Stimulated activated CD8-positive, alpha-beta memory T cell treated with anti-CD3 and anti-CD28 coated beads, Interleukin-7, amount 100 ng/mL, for 4 hours (primary cell): ENCODE data around the gene PROK1.

ENCODE experiments used
- DNase-seq, 2 donors: peaks; one replicate each; pipeline ENCODE4 v3.0.0-alpha.2; 2020; ENCODE audit warnings: low read depth in 2 of 2

The PROK1 gene

DNA sequence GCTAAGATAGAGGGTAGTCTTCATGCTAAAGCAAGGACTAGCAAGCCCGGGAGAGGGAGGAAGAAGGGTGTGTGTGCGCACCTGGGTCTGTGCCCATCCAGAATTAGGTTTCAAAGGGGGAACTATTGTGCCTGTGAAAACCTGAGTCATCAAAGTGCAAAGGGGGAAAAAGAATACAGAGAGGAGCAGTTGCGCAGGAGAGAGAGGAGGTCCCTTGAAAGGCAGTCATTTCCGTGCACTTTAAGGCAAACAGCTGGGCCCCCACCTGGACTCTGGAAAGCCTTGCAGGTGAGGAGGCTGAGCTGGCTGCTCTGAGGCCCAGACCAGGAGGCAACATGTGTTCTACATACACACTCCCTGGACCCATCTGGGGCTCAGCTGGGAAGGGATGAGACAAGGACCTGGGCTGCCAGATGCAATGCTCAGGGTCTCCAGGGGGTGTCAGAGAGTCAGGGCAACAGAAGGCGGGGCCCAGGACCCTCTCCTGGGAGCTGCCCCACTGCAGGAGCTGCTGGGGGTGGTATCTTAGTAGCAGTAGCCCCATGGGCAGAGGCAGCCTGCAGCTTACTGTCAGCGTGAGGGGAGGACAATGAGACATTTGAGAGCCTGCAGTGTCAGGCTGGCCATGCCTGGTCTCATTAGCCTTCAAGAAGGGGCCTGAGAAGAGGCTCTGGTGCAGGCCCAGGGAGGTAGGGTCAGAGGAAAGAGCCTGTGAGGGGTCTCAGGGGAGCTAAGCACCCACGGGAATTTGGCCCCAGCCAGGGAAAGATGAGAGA, 14.3 kb downstream of the PROK1 start:
- no peak for DNase-seq

DNA sequence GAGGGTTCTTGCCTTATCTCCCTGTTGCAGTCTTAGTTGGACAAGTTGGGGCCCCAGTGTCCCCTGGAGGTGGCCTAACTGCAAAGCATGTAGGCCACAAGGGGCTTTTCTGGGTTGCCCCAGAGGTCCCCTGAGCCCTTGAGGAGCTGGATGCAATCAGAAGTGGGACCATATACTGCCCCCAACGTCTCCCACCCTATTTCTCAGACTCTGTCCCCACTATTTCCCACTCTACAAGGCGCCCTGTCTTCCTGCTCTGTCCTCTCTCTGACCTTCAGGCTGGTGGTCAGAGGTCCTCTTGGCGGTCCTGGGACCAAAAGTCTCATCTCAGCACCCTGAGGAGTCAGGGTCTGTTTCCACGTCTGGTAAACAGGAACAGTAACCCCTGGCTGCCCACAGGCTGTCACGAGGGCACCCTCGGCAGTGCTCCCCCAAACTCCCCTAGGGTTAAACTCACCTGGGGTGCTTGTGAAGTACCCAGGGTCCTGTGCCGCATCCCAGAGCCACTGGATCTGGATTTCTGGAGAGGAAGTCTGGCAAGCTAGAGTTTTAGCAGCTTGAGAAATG, 14.9 kb downstream of the PROK1 start:
- DNase-seq, result no peak

DNA sequence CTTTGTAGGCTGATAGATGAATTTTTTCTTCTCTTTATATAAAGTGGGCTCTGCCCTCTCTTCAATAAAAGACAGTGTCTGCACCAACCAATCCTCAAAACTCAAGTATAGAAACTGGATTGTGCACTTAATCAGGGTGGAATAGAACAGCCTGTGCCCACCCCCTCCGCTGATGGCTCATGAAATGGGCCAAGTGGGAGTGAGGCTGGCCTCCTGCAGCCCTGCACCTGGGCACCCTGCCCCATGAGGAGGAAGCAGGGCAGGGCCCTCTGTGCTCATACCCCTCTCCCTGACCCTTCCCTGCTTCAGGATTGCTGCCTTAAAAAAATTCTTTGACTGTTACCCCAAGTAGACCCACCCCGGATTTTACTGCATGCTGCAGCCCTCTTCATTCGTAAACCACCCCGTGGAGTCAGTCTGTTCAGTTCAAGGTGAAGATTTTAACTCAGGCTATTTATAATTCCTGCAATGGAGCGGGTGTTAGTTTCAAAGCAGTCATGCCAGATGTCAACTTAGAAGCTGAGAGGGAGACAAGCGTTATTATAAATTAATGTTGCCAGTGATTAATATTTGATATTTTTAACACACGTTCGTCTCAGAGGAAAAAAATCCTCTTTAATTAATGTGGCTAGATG, 15.8 kb downstream of the PROK1 start:
- DNase-seq, result no peak

DNA sequence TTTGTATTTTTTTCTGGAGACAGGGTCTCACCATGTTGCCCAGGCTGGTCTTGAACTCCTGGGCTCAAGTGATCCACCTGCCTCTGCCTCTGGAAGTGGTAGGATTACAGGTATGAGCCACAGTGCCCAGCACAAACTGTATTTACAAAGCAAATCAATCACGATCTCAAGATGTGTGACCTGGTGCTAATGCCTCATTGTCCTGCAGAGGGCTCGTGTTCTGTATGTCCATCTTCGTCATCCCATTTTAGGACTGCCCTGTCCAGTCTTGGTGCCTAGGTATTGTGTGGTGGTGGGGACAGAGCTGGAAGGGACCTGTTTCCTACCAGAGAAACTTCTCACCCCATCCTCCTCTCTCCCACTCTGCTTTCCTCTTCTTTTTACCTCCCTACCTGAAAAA, 20.2 kb downstream of the PROK1 start:
- DNase-seq, result no peak

DNA sequence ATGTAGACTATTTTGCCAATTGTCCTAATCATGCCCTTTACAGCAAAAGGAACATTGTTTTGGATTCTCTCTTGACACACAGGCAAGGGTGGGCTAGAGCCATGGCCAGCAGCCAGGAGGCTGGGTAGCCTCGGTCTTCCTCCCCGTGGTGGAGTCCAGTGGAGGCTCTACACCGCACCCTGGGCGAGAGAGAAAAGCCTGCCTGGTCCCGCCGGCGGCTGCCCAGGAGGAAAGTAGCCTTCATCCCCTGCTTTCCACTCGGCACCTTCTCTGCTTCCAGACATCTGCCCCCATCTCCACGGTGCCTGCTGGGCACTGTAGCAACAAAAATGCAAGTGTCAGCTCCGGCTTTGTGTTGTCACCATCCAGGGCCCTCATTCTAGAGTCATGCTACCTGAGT, 21.6 kb downstream of the PROK1 start:
- DNase-seq, result no peak

DNA sequence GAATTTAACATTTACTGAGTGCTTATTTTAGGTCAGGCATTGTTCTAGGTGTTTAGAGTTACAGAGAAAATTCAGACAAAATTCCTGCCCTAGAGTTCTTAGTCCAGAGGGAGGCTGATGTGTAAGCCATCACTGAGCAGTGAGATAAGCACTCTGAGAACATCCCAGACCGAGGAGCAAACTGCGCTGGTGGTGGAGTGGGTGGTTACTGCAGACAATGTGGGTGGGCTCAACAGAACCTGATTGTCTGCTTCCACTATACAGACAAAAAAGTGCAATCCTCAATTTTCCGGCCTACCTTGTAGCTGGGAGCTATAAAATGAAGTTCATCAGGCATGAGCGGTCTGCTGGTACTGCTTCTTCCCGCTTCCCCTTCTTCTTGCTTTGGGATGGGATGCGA, 23.5 kb downstream of the PROK1 start:
- DNase-seq, result no peak

DNA sequence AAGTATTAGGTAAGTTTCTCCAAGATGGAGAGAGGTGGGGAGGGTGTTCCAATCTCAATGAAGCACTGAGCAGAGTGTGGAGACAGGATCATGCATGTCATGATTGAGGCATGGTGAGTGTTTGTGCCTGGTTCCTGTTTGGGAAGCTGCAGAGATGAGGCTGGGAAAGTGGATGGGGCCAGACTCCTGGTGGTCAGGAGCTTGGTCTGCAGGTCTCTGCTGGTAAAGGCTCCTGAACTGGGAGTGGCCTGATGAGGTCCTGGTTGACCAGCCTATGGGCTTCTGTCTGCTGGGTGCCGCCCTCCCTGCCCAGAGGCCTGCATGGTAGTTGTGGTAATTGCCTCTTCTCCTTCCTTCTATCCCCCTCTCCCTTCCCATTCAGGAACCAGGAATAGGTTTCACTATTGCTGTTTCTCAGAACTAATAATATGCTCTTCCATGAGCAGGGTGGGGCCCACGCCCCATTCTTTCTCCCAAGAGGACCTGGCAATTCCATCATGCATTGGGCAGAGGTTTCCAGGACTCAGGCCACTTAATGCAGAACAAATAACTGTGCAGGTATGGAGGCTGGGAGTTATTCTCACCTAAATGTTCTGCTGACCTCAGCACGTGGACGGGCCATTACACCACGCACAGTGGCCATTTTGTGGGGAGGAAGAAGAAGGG, 24.5 kb downstream of the PROK1 start:
- DNase-seq, result no peak

DNA sequence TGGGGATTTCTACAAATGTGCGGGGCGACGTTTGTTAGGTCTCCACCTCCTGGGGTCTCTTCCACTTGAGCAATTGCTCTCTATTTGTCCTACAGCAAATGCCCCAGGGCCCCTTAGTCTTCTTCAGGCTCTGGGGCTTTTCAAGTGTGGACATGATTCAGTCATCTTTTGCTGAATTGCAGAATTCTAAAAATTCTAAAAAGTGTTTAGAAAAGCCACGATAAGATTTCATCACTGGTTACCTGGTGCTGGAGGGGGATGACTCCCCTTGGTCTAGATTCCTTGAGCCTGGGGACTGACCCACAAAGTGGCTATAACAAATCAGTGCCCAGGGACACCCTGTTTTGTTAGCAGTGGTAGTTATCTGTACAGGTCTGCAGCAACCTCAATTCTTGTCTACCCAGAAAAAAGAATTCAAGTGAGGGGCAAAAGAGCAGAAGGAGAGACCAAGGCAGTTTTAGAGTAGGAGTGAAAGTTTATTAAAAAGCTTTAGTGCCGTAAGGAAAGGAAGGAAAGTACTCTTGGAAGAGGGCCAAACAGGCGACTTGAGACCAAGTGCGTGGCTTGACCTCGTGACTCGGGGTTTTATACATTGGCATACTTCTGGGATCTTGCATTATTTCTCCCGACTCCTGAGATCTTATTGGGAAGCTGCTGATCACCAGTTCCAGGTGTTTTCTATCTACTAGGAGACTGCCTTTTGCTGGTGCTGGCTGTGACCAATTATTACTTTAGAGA, 25.2 kb downstream of the PROK1 start:
- no peak for DNase-seq

DNA sequence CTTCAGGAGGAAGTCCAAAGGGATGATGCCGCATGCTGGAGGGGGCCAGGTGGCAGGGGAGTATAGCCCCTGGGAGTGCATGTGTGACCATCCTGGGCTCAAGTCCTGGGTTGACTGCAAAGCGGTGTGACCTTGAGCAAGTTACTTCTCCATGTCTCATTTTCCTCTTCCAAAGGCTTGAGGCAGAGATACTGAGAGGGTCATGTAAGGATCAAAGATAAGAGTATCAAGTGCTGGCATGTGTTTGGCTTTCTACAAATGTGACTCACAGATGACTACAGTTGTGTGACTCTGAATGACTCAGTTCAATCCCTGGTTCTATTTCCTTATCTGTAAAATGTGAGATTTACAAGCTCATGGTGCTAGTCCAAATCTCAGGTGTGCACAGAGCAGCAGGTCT, 26.1 kb downstream of the PROK1 start:
- DNase-seq, result no peak

DNA sequence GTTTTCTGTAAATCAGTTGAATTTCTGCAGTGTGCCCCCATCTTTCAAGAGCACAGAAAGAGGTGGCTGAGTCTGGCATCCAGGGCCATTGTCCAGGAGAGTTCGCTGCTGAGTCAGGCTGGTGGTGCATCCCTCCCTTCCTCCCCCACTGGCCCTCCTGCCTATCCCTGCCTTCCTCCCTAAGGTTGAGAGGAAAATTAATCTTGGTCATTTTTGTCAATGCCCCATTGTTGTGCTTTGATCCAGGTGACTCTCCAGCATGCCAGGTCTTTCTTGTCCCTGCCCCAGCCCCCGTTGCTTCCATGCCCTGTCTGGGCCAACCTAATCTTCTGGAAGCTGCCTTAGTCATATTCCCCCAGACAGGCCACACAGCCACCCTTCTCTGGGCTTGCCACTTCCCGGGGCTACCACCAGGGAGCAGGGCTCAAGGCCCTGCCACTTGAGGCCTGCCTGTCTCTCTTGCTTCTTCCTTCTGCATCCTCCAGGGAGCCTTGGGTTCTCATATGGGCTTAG, 26.6 kb downstream of the PROK1 start:
- DNase-seq, result no peak

DNA sequence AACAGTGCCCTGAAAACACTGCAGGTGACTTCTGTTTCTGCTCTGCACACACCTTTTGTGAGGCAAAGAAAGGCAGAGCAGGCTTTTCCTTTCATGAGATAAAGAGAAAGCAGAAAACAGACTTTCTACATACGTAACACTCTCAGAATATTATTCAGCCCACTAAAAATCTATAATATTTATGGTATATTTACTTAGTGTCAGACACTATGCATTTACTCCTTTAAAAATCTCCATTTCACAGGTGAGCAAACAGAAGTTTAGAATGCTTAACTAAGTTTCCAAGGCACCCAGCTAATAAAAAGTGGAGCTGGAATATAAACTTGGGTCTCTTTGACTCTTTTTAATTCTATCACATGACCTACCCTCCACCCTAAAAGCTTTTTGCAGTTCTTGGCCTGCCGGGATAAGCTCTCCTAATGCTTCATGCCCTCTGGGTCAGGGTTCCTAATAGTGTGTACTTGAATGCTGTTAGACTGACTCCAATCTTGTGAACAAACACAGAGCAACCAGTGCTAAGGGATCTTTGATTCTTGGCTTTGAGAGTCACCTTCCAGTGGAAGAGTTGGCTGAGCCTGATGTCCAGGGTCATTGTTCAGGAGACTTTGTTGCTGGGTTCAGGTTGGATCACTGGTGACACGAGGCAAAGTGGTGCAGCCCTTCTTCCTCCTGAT, 27.2 kb downstream of the PROK1 start:
- no peak for DNase-seq

DNA sequence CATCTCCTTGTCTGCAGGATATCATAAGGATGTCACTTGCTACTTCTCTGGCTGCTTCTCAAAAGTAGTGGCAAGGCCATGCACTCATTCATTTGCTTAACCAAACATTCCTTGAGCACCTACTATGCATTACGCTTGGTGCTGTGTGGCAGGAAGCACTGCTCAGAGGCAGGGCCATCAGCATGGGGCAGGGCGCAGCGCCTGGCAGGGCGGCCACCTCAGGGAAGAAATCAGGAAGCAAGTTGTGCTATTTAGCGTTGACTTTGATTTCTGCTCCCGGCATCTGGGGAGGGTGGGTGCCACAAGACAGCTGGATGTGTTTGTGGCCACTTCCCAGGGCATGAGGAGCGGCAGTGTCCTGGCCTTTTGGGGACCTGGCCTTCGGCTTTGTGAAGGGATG, 27.9 kb downstream of the PROK1 start:
- DNase-seq, result no peak

DNA sequence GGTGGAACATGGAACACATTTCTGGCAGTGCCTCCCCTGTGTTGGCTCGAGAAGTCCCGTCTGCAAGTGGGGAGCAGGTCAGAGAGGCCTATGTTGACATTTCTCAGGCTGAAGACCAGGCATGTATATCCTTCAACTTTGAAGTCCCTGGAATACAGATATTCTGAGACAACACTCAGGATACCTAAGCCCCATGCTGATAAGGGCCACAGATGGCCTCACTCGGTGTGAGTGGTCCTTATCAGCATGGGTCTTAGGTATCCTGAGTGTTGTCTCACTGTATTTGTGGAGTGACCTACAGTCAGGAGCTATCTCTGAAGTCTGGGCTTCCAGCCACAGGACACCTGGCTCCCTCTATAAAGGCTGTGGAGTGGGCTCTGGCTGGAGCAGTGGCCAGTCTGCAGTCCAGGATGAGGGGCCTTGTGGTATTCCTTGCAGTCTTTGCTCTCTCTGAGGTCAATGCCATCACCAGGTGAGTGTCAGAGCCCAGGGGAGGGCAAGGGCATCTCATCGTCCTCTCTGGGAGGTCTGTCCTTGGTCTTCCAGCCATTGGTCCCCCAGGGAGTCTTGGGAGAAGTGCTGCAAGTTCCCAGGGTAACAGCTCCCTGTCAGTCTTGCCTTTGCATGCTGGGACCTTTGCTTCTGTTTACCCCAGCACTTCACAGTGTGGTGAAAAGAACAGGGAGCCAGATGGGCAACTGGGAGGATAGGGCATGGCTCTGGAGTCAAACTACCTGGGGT, 29.6 kb downstream of the PROK1 start:
- DNase-seq, result no peak

DNA sequence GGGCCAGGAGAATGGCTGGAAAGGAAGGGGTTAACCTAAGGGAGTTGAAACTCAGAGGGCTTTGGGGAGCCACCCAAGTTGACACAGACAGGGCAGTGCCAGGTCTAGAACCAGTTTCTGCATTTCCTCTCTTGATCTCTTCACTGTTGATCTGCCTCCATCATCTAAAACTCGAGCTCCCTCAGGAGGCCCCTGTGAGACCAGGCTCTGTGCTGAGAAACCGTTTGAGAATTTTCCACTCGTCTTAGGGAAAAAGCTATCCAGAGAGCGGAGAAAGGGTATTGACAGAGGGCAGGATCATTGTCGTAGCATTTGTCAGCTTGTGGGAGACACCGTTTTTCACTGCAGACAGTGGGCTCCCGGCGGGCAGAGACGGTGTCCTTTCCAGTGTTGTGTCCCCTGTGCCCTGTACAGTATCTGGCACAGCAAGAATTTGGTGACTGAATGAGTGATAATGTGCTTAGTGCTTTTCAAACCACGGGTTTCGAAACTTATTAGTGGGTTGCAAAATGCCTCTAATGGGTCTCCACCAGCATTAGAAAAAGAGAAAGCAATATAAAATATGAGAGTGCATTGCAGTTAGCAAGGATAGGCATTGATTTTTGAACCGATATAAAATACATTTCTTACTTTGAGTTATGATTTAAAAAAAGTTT, 31.1 kb downstream of the PROK1 start:
- DNase-seq, result no peak

DNA sequence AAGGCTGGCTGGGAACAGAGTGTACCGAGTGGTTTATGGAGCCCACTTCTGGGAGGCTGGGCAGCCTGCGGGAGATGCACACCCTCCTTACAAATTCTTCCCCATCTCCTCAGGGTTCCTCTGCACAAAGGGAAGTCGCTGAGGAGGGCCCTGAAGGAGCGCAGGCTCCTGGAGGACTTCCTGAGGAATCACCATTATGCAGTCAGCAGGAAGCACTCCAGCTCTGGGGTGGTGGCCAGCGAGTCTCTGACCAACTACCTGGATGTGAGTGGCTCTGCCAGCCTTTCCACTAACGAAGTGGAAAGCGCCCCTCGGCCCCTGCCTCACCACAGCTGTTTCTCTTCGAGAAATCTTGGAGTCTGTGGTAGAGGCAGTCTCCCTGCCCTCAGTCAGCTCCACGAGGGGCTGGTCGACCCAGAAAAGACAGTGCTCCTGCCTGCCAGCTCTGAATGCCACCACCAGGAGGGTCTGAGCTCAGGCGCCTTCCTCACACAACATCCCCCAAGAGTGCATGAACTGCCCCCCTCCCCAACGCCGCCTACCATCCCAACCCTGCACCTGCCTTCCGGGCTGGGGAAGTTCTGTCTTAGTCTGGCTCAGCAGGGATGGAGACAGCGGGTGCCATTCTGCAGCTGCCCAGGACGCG, 31.8 kb downstream of the PROK1 start:
- no peak for DNase-seq

DNA sequence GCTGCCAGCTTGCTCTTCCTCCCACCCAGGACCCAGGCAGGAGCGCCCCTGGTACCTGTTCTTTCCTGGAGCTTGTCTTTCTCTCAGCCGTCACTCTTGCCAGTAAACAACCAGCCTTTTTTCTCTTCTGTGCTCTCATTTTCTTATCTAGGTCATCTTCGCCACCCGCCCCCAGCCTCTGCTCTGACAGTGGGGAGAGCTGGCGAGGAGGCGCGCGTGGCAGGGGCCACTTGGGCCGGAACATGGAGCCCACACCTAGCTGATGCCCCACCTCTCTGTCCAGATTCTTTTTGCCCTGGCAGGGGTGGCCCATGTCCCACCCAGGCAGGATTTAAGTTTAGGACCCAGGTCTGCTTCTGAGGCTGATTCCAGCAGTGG, 32.3 kb downstream of the PROK1 start:
- no peak for DNase-seq

DNA sequence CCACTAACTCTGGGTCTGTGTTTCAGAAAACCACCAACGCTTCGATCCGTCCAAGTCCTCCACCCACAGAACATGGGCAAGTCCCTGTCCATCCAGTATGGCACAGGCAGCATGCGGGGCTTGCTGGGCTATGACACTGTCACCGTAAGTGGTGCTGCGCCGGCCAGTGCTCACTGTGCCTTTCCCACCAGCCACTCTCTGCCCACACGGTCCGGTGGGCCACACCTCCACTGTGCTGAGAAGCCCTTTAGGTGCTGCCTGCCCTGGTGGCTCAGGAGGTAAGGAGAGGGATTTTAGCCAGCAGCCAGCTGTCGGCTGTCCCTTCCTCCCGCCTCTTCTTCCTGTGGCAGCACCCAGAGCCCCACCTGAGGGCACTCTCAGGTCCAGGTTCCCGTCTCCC, 33.9 kb downstream of the PROK1 start:
- DNase-seq, result no peak

DNA sequence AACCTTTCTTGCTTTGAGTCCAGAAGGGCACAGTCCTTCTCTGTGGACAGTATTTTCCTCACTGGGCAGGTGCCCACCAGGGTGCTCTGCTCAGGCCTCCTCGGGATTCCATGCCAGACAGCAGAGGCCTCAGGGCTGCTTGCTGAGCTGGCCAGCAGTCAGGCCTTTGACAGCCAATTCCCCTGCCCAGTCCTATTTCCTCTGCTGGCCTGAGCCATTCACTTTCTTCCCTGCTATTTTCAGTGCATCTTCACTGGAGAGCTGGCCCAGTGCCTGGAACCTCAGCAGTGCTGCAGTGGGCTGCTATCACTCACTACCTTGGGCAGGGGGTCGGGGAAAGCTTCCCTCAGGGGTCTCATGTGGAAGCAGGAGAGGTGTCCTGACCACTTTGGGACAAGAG, 34.8 kb downstream of the PROK1 start:
- DNase-seq, result no peak

DNA sequence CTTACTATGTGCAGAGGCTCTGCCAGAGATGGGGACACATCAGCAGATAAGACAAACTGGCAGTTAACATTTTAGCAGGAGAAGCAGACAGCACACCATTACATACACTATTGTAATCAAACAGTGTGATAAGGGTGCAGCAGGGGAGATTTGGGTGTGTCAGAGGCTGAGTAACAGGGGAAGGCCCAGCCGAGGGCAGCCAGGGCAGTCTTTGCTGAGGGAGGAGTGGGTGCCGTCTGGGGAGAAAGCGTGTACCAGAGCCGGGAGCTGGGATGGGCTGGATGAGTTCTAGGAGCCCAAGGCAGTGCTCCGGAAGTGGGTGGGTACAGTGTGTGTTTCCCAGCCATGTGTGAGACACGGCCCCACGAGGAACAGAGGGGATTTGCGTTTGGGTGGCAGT, 36.8 kb downstream of the PROK1 start:
- no peak for DNase-seq

DNA sequence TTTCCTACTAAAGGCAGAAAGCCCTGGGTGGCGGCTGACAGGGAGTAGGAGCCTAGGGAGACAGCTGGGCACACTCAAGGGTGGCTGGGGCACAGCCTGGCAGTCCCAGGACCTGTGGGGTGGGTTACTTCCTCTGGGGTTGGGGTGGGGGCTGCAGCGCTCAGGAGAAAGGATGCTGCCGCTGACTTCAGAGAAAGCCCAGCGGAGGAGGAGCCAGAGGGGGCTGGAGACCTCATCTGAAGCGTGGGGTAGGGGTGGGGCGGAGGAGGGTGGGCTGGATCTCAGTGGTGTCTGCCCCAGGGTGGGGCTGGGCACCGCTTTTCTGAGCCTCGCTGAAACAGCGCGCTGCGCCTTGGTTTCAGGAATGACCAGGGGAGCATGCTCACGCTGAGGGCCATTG, 37.2 kb downstream of the PROK1 start:
- DNase-seq, result no peak
